Bronchial epithelial cell (primary cell): ENCODE results near the gene SPTLC1. TPM values are rescaled to one million over a fixed set of nuclear protein-coding genes. Genes with fewer than 3 reads are reported as not detected.
"Not testable (repeated sequence)": the region's sequence is repeated elsewhere in the genome, so short reads cannot be mapped to it uniquely, and the experiment has no call there.

Experiments
- DNase-seq: peaks from one replicate; pipeline ENCODE4 v3.0.0-alpha.2; 2010; ENCODE audit warnings: low read depth
- FAIRE-seq: peaks from 2 replicates; lab custom pipeline; 2011; peaks lifted over from hg19 to GRCh38; lab: Jason Lieb, UNC
- H3K27me3 ChIP-seq: 2 replicates; pipeline ENCODE4 v1.5.1; 2011; ENCODE audit warnings: low read length; ENCODE audit not compliant: control insufficient read depth, insufficient read depth
- H3K36me3 ChIP-seq: 2 replicates; pipeline ENCODE4 v1.5.1; 2011; ENCODE audit warnings: low read length; ENCODE audit not compliant: control insufficient read depth, insufficient read depth
- H3K4me3 ChIP-seq: 2 replicates; pipeline ENCODE4 v1.5.1; 2011; ENCODE audit warnings: mild to moderate bottlenecking, low read depth, low read length, control low read depth
- CTCF ChIP-seq: IDR thresholded peaks from 2 replicates; pipeline ENCODE4 v1.5.1; 2011; ENCODE audit warnings: mild to moderate bottlenecking, moderate library complexity, low read length, control low read depth, inconsistent platforms; ENCODE audit not compliant: insufficient read depth, severe bottlenecking
- total RNA-seq: library from RNA; depleted of rRNA; stranded (reverse); fragments of >200 nt; gene quantifications from 2 replicates; pipeline ENCODE4 v1.2.1, GENCODE V29; 2014

SPTLC1 gene
- total RNA-seq, 1 donor from 2014 or later: 103 TPM

GRCh38 chr9:92135576-92135975, 20.4 kb upstream of the SPTLC1 start:
- H3K27me3 ChIP-seq: no peaks in the 10 kb centered on the region
- H3K4me3 ChIP-seq: no peak overlapping the region
- no peak for DNase-seq
- H3K36me3 ChIP-seq: no peaks in the 10 kb centered on the region
- TF ChIP-seq CTCF: no peak
- FAIRE-seq: no peak

GRCh38 chr9:92133949-92134604, 18.9 kb upstream of the SPTLC1 start:
- peak; percentile 70 for DNase-seq

DNA sequence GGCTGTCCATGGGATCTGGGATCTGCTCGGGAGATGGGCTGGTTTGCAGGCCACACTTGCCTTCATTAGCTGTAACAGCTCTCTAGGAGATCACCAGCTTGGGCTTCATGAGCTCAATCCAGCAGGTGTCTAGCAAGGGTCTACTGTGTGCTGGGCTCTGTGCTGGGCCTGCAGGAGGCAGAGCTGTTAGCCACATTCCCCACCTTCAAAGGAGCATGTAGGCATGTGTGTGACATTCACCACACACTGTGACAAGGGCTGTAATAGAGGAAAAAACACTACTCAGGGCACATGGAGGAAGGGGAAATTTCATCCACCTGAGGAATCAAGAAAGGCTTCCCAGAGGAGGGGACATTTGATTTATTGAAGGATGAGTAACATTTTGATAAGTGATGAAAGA, 17.7 kb upstream of the SPTLC1 start:
- not testable (repeated sequence) for H3K4me3 ChIP-seq, H3K27me3 ChIP-seq, FAIRE-seq, H3K36me3 ChIP-seq, DNase-seq

More at GRCh38 chr9:92133949-92134604, 18.9 kb upstream of the SPTLC1 start:
- Histone ChIP-seq H3K27me3 (no peaks in the 10 kb centered on the region), H3K36me3 (no peaks in the 10 kb centered on the region), H3K4me3 (peak overlapping the region; percentile 14)
- peak; percentile 94 for TF ChIP-seq CTCF
- no peak for FAIRE-seq

- no peaks in the 10 kb centered on the region for H3K36me3 ChIP-seq
- no peak overlapping the region for H3K4me3 ChIP-seq
- DNase-seq (no peak), FAIRE-seq (no peak)
- no peak for TF ChIP-seq CTCF
- H3K27me3 ChIP-seq: no peaks in the 10 kb centered on the region
Observed at GRCh38 chr9:92132501-92132900, 17.3 kb upstream of the SPTLC1 start.

GRCh38 chr9:92122800-92123199, 7.6 kb upstream of the SPTLC1 start:
- Histone ChIP-seq H3K36me3 (no peaks in the 10 kb centered on the region), H3K4me3 (no peak overlapping the region), H3K27me3 (no peaks in the 10 kb centered on the region)
- DNase-seq: no peak
- no peak for TF ChIP-seq CTCF
- no peak for FAIRE-seq

DNA sequence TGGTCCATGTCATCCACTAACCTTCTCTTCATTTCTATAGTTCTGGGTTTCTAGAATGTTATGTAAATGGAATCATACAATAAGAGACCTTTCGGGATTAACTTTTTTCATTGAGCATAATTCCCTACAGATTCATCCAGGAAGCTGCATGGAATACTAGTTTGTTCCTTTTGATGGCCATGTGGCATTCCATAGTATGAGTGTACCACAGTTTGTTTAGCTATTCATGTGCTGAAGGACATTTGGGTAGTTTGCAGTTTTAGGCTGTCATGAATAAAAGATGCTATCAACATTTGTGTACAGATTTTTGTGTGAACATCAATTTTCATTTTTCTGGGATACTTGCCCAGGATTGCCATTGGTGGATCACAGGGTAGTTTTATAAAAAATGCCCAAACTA, 6.8 kb upstream of the SPTLC1 start:
- no peak for DNase-seq
- Histone ChIP-seq H3K4me3 (no peak overlapping the region), H3K27me3 (no peaks in the 10 kb centered on the region), H3K36me3 (no peaks in the 10 kb centered on the region)
- no peak for FAIRE-seq
- TF ChIP-seq CTCF: no peak
